ENCODE data around the gene TIAM1. TPM values are rescaled to one million over a fixed set of nuclear protein-coding genes. Genes with fewer than 3 reads are reported as not detected.

The TIAM1 gene
- total and polyA plus RNA-seq, 4 donors = 3.5 to 58.0 (median 11.8) TPM

- Histone ChIP-seq H3K27ac (ENCODE audit: low read depth in 1 of 2, low read length in 1 of 2) (no peak overlapping the region), H3K27me3 (ENCODE audit: control insufficient read depth in 3 of 3, insufficient read depth in 3 of 3, low read length in 2 of 3) (no peaks in the 10 kb centered on the region), H3K9ac (ENCODE audit: insufficient read depth in 1 of 2, low read length in 2 of 2) (no peak overlapping the region), H3K9me3 (ENCODE audit: control insufficient read depth in 4 of 4, insufficient read depth in 3 of 4, low read length in 3 of 4) (peaks cover 0 to 3% (median under 1%) of the 10 kb centered on the region in 4 donors), H3K4me3 (no peak overlapping the region), H3K4me1 (ENCODE audit: control insufficient read depth in 5 of 5, insufficient read depth in 5 of 5, low read length in 5 of 5) (no peaks in the 10 kb centered on the region), H3K36me3 (ENCODE audit: control insufficient read depth in 4 of 4, insufficient read depth in 4 of 4, low read length in 4 of 4) (no peaks in the 10 kb centered on the region)
- TF ChIP-seq CTCF (IDR thresholded peaks at IDR 0.05; ENCODE audit: control extremely low read depth, extremely low read depth) = no peak
- DNase-seq (no peak), ATAC-seq (ENCODE audit: insufficient read depth, low FRiP score) (peak; percentile 79)
- 60 to 70% methylated on average over 10 of the region's 10 CpGs for WGBS, 2 donors
These were observed 10.8 kb upstream of the TIAM1 start for GRCh38 chr21:31354604-31355443.

DNA sequence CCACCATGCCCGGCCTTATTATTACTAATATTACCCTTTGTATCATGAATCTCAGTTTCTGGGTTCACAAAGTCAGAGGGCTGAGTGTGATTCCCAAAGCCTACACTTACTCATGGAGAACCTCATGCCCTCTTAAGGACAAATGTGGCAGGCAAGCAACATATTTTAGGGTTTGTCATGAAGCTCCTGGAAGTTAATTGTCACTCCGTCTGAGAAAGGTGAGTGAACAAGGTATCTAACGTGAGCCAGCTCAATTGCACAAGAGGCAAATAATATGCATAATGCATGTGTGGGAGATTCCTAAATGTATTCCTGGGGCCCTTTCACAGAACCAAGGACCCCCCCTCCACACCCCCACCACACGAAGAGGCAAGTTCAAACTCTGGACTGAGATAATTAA is 10.1 kb upstream of the TIAM1 start:
- H3K9ac ChIP-seq (ENCODE audit: insufficient read depth in 1 of 2, low read length in 2 of 2) = no peak overlapping the region
- ATAC-seq (ENCODE audit: insufficient read depth, low FRiP score) (no peak), DNase-seq (no peak)
- H3K4me1 ChIP-seq (ENCODE audit: control insufficient read depth in 5 of 5, insufficient read depth in 5 of 5, low read length in 5 of 5) = no peaks in the 10 kb centered on the region
- WGBS, 2 donors = 73 to 89% methylated on average over 4 of the region's 4 CpGs
- TF ChIP-seq CTCF (IDR thresholded peaks at IDR 0.05; ENCODE audit: control extremely low read depth, extremely low read depth) = no peak
- H3K9me3 ChIP-seq (ENCODE audit: control insufficient read depth in 4 of 4, insufficient read depth in 3 of 4, low read length in 3 of 4) = no peaks in the 10 kb centered on the region
- no peak overlapping the region for H3K27ac ChIP-seq (ENCODE audit: low read depth in 1 of 2, low read length in 1 of 2)
- H3K27me3 ChIP-seq (ENCODE audit: control insufficient read depth in 3 of 3, insufficient read depth in 3 of 3, low read length in 2 of 3) = no peaks in the 10 kb centered on the region
- no peaks in the 10 kb centered on the region for H3K36me3 ChIP-seq (ENCODE audit: control insufficient read depth in 4 of 4, insufficient read depth in 4 of 4, low read length in 4 of 4)
- H3K4me3 ChIP-seq = no peak overlapping the region

DNA sequence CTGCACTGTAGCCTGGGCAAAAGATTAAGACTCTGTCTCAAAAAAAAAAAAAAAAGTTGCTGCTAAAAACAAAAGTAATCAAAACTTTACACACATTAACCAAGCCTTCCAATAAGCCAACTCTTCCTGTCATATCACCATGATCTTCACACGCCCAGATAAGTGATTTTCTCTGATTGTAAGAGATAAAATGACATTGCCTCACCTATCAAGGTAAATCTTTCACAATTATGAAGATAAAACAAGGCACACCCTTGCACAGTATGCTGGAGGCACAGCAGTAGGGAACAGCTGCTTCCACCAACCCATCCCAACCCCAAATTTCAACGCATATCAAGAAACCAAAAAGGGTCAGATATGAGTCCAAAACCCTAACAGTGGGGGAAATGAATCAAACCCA is 8.8 kb upstream of the TIAM1 start:
- H3K27me3 ChIP-seq (ENCODE audit: control insufficient read depth in 3 of 3, insufficient read depth in 3 of 3, low read length in 2 of 3) = no peaks in the 10 kb centered on the region
- ATAC-seq (ENCODE audit: insufficient read depth, low FRiP score) = no peak
- H3K27ac ChIP-seq (ENCODE audit: low read depth in 1 of 2, low read length in 1 of 2) = no peak overlapping the region
- no peaks in the 10 kb centered on the region for H3K36me3 ChIP-seq (ENCODE audit: control insufficient read depth in 4 of 4, insufficient read depth in 4 of 4, low read length in 4 of 4)
- H3K4me1 ChIP-seq (ENCODE audit: control insufficient read depth in 5 of 5, insufficient read depth in 5 of 5, low read length in 5 of 5) = peaks cover 0 to 3% (median 0%) of the 10 kb centered on the region in 5 donors
- H3K4me3 ChIP-seq = no peak overlapping the region
- TF ChIP-seq CTCF (IDR thresholded peaks at IDR 0.05; ENCODE audit: control extremely low read depth, extremely low read depth) = no peak
- no peaks in the 10 kb centered on the region for H3K9me3 ChIP-seq (ENCODE audit: control insufficient read depth in 4 of 4, insufficient read depth in 3 of 4, low read length in 3 of 4)
- DNase-seq = no peak
- 61 to 77% methylated on average over 2 of the region's 2 CpGs for WGBS, 2 donors
- H3K9ac ChIP-seq (ENCODE audit: insufficient read depth in 1 of 2, low read length in 2 of 2) = no peak overlapping the region

Data from lung (tissue), 12 donors.